Motor neuron (in vitro differentiated cells): ENCODE results near the gene PARVB. TPM values are rescaled to one million over a fixed set of nuclear protein-coding genes. Genes with fewer than 3 reads are reported as not detected.

Source experiments
- ATAC-seq, 8 experiments: fragments of 200-7000 bp; cut with Tn5 transposase; replicated peaks in 6 of 8; 2 replicates each; pipeline ENCODE4 v1.8.0; 2021; ENCODE audit warnings: mild to moderate bottlenecking in 8 of 8, moderate library complexity in 8 of 8
- H3K27ac ChIP-seq, 2 donors: fragments of 250-450 bp; sonication (Bioruptor Pico); 2 replicates each; pipeline ENCODE4 v1.9.0; 2021; ENCODE audit warnings: antibody characterized with exemption in 2 of 2, mild to moderate bottlenecking in 2 of 2, moderate library complexity in 1 of 2
- H3K4me1 ChIP-seq, 2 donors: fragments of 250-450 bp; sonication (Bioruptor Pico); replicated peaks in 1 of 2; 2 replicates each; pipeline ENCODE4 v1.6.1; 2021; ENCODE audit warnings: antibody characterized with exemption in 2 of 2, mild to moderate bottlenecking in 2 of 2, moderate library complexity in 1 of 2
- H3K4me3 ChIP-seq, 5 donors: fragments of 250-450 bp; sonication (Bioruptor Pico); 2 replicates each; pipeline ENCODE4 v1.9.0; 2021; ENCODE audit warnings: antibody characterized with exemption in 5 of 5, mild to moderate bottlenecking in 5 of 5, moderate library complexity in 4 of 5
- WGBS, 10 experiments: fragments of 450-650 bp; shearing (Covaris generic); methylation state at CpG; one replicate each; pipeline ENCODE4 v1.0.0; 2022; 5-methylcytosine and 5-hydroxymethylcytosine counted together
- in situ Hi-C, 9 experiments: fragments of 400-800 bp; cut with MboI; loops; one replicate each; pipeline ENCODE4 v1.15.0; 2021; ENCODE audit warnings: low sequenced_read_pairs in 9 of 9, low pct_unique_long_range_greater_than_20kb in 2 of 9; ENCODE audit not compliant: unreplicated experiment in 9 of 9
- total RNA-seq, 8 experiments: library from RNA; unstranded; fragments of 300-600 nt; gene quantifications; 2 replicates each; pipeline versions ENCODE4 v1.2.3 to v1.2.4, GENCODE V29; 2022

PARVB gene
- total RNA-seq, 8 experiments from 2014 or later, result 0.65 to 66.5 (median 3.3) TPM

GRCh38 chr22:44145544-44145943 is 121.4 kb downstream of the PARVB start:
- ATAC-seq, result no peak

GRCh38 chr22:44146088-44146861 is 122.2 kb downstream of the PARVB start:
- in situ Hi-C loops, result no loop called here
- peak in 3 of 8 experiments; percentile 13 to 24 (median 15) for ATAC-seq

More at GRCh38 chr22:44145544-44145943, 121.4 kb downstream of the PARVB start:
- in situ Hi-C loops, result no loop called here
- no peak overlapping the region for H3K27ac ChIP-seq
- H3K4me3 ChIP-seq, result no peak overlapping the region
- WGBS, 10 experiments, result 71 to 100% (median 97%) methylated on average over 1 to 6 of the region's 8 CpGs; no CpG with 5 or more reads in 4 of the 10 experiments
- peaks cover 36 to 54% of the 10 kb centered on the region in 2 donors for H3K4me1 ChIP-seq

GRCh38 chr22:44147008-44147645 is 123.0 kb downstream of the PARVB start:
- H3K4me1 ChIP-seq, result peaks cover 36 to 54% of the 10 kb centered on the region in 2 donors

More at GRCh38 chr22:44146088-44146861, 122.2 kb downstream of the PARVB start:
- Histone ChIP-seq H3K4me1 (peaks cover 36 to 54% of the 10 kb centered on the region in 2 donors), H3K27ac (no peak overlapping the region), H3K4me3 (no peak overlapping the region)
- 78 to 100% (median 87%) methylated on average over 2 to 11 of the region's 33 CpGs; no CpG with 5 or more reads in 1 of the 10 experiments for WGBS, 10 experiments

GRCh38 chr22:44147821-44148574 is 123.9 kb downstream of the PARVB start:
- Histone ChIP-seq H3K4me3 (no peak overlapping the region), H3K27ac (no peak overlapping the region), H3K4me1 (peaks cover 36 to 49% of the 10 kb centered on the region in 2 donors)
- ATAC-seq, result peak in 6 of 8 experiments; percentile 29 to 52 (median 46)
- in situ Hi-C loops, result no loop called here
- 10 to 100% (median 56%) methylated on average over 1 to 13 of the region's 27 CpGs; no CpG with 5 or more reads in 2 of the 10 experiments for WGBS, 10 experiments

More at GRCh38 chr22:44147008-44147645, 123.0 kb downstream of the PARVB start:
- in situ Hi-C loops, result no loop called here
- Histone ChIP-seq H3K27ac (no peak overlapping the region), H3K4me3 (no peak overlapping the region)
- peak in 3 of 8 experiments; percentile 16 to 26 (median 25) for ATAC-seq
- WGBS, 10 experiments, result 66 to 100% (median 74%) methylated on average over 1 to 10 of the region's 12 CpGs; no CpG with 5 or more reads in 3 of the 10 experiments

- Histone ChIP-seq H3K4me3 (no peak overlapping the region), H3K4me1 (peaks cover 27 to 30% of the 10 kb centered on the region in 2 donors), H3K27ac (no peak overlapping the region)
- WGBS, 10 experiments, result 14 to 100% (median 80%) methylated on average over 1 to 3 of the region's 4 CpGs; no CpG with 5 or more reads in 4 of the 10 experiments
- peak in 3 of 8 experiments; percentile 31 to 86 (median 74) for ATAC-seq
- in situ Hi-C loops, result no loop called here
Observed at GRCh38 chr22:44151676-44152075, 127.6 kb downstream of the PARVB start.

- in situ Hi-C loops, result no loop called here
- Histone ChIP-seq H3K4me3 (no peak overlapping the region), H3K27ac (no peak overlapping the region), H3K4me1 (peaks cover 11 to 16% of the 10 kb centered on the region in 2 donors)
- 17 to 100% (median 61%) methylated on average over 2 to 6 of the region's 10 CpGs; no CpG with 5 or more reads in 4 of the 10 experiments for WGBS, 10 experiments
- peak in 5 of 8 experiments; percentile 65 to 84 (median 78) for ATAC-seq
Observed at GRCh38 chr22:44153710-44154109, 129.6 kb downstream of the PARVB start.

- ATAC-seq, result no peak
- peaks cover 14 to 22% of the 10 kb centered on the region in 2 donors for H3K4me1 ChIP-seq
- H3K27ac ChIP-seq, result no peak overlapping the region
- WGBS, 10 experiments, result 0 to 100% (median 100%) methylated on average over 1 to 2 of the region's 2 CpGs; no CpG with 5 or more reads in 5 of the 10 experiments
- in situ Hi-C loops, result no loop called here
- H3K4me3 ChIP-seq, result no peak overlapping the region
Observed at GRCh38 chr22:44154436-44154942, 130.4 kb downstream of the PARVB start.

GRCh38 chr22:44155115-44155514 is 131.0 kb downstream of the PARVB start:
- peak in 5 of 8 experiments; percentile 22 to 51 (median 43) for ATAC-seq
- in situ Hi-C loops, result no loop called here
- Histone ChIP-seq H3K4me3 (no peak overlapping the region), H3K4me1 (peaks cover 14 to 23% of the 10 kb centered on the region in 2 donors), H3K27ac (no peak overlapping the region)
- WGBS, 10 experiments, result 86 to 100% (median 98%) methylated on average over 1 to 5 of the region's 14 CpGs; no CpG with 5 or more reads in 5 of the 10 experiments

GRCh38 chr22:44157916-44158618 is 134.0 kb downstream of the PARVB start:
- in situ Hi-C loops, result no loop called here
- Histone ChIP-seq H3K27ac (no peak overlapping the region), H3K4me3 (no peak overlapping the region), H3K4me1 (peaks cover 14 to 23% of the 10 kb centered on the region in 2 donors)
- WGBS, 10 experiments, result 50 to 100% (median 78%) methylated on average over 1 to 10 of the region's 13 CpGs
- ATAC-seq, result no peak

- Histone ChIP-seq H3K4me3 (no peak overlapping the region), H3K4me1 (peaks cover 10 to 18% of the 10 kb centered on the region in 2 donors), H3K27ac (no peak overlapping the region)
- 40 to 100% (median 92%) methylated on average over 1 to 7 of the region's 8 CpGs; no CpG with 5 or more reads in 3 of the 10 experiments for WGBS, 10 experiments
- in situ Hi-C loops, result no loop called here
- peak in 2 of 8 experiments; percentile 3 to 6 for ATAC-seq
Observed at GRCh38 chr22:44158816-44159215, 134.7 kb downstream of the PARVB start.

- Histone ChIP-seq H3K4me1 (peaks cover 6 to 15% of the 10 kb centered on the region in 2 donors), H3K27ac (no peak overlapping the region), H3K4me3 (no peak overlapping the region)
- peak in 5 of 8 experiments; percentile 53 to 73 (median 63) for ATAC-seq
- in situ Hi-C loops, result no loop called here
- 62 to 100% (median 69%) methylated on average over 1 to 7 of the region's 7 CpGs; no CpG with 5 or more reads in 7 of the 10 experiments for WGBS, 10 experiments
Observed at GRCh38 chr22:44159221-44159620, 135.1 kb downstream of the PARVB start.

GRCh38 chr22:44159811-44160210 is 135.7 kb downstream of the PARVB start:
- Histone ChIP-seq H3K4me3 (no peak overlapping the region), H3K4me1 (peaks cover 3 to 15% of the 10 kb centered on the region in 2 donors), H3K27ac (no peak overlapping the region)
- no peak for ATAC-seq
- 60 to 91% (median 80%) methylated on average over 1 to 3 of the region's 7 CpGs; no CpG with 5 or more reads in 7 of the 10 experiments for WGBS, 10 experiments
- in situ Hi-C loops, result no loop called here
